Right atrium auricular region (tissue), 2 donors: Measurements from ENCODE around the gene MACROH2A1. TPM values are rescaled to one million over a fixed set of nuclear protein-coding genes. Genes with fewer than 3 reads are reported as not detected.

Experiments
- DNase-seq: peaks from one replicate; pipeline ENCODE4 v3.0.0-alpha.2; 2019; ENCODE audit warnings: low spot score
- H3K27ac ChIP-seq, 2 donors: fragments of 200-600 bp; sonication (generic); 1 replicate in 1 of 2; 2 replicates in 1 of 2; pipeline ENCODE4 v1.5.1; 2016 to 2019
- H3K27me3 ChIP-seq, 2 donors: fragments of 200-600 bp; sonication (generic); one replicate each; pipeline versions ENCODE4 v1.5.1 to v1.6.0; 2017 to 2019
- H3K36me3 ChIP-seq: fragments of 200-600 bp; sonication (generic); one replicate; pipeline ENCODE4 v1.5.1; 2016
- H3K4me1 ChIP-seq, 2 donors: fragments of 200-600 bp; sonication (generic); one replicate each; pipeline versions ENCODE4 v1.5.1 to v1.6.0; 2017 to 2019
- H3K4me3 ChIP-seq, 2 donors: fragments of 200-600 bp; sonication (generic); 1 replicate in 1 of 2; 2 replicates in 1 of 2; pipeline ENCODE4 v1.5.1; 2017 to 2019; ENCODE audit warnings: mild to moderate bottlenecking in 1 of 2, moderate library complexity in 1 of 2
- H3K9me3 ChIP-seq, 2 donors: fragments of 200-600 bp; sonication (generic); one replicate each; pipeline ENCODE4 v1.5.1; 2019
- total RNA-seq, 2 donors: library from RNA; depleted of rRNA; stranded (reverse); fragments of >200 nt; gene quantifications; one replicate each; pipeline ENCODE4 v1.1.0, GENCODE V29; 2016
- TF ChIP-seq, protein P1 (sequence below), 2 donors: fragments of 200-600 bp; sonication (generic); IDR thresholded peaks; one replicate each; pipeline ENCODE4 v1.5.1; 2019; ENCODE audit warnings: antibody characterized with exemption in 2 of 2

The MACROH2A1 gene
- total RNA-seq, 2 donors from 2014 or later, result 149 to 179 TPM

DNA sequence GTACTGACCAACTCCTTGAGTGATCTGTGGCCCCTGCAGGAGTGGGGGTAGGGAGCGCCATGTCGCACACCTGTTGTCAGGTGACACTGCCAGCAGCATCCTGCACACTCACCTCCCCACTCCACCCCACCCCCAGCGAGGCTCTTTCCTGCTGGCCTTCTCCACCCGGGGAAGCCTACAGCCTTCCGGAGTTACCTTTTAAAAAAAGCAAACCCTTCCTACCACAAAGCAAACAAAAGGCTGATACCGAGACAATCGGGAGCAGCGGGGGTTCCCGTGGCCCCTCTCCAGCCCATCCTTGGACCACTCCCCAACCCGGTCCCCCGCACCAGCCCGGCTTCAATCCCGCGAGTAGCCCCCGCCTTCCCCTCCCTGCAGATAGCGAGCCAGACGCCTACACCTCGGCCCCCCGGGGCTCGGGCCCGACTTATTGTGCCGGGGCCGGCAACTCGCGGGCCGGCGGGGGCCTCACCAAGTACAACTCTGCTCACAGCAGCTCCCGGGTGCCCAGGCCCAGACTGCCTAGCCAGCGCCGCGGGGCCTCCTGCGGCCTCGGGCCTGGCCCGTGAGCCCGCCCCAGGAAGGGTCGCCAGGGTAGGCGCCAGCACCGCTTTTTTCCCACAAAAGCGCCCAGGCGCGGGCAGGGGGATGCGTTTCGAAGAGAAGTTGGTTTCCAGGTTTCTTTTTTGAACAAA lies 724 bp downstream of the MACROH2A1 start:
- Histone ChIP-seq H3K27me3 (no peaks in the 10 kb centered on the region), H3K4me3 (peak overlapping the region; percentile 77 to 83), H3K27ac (peak overlapping the region; percentile 91 to 95), H3K36me3 (no peaks in the 10 kb centered on the region), H3K9me3 (no peaks in the 10 kb centered on the region), H3K4me1 (peaks cover 0 to 56% of the 10 kb centered on the region in 2 donors)
- TF ChIP-seq, protein P1, sequence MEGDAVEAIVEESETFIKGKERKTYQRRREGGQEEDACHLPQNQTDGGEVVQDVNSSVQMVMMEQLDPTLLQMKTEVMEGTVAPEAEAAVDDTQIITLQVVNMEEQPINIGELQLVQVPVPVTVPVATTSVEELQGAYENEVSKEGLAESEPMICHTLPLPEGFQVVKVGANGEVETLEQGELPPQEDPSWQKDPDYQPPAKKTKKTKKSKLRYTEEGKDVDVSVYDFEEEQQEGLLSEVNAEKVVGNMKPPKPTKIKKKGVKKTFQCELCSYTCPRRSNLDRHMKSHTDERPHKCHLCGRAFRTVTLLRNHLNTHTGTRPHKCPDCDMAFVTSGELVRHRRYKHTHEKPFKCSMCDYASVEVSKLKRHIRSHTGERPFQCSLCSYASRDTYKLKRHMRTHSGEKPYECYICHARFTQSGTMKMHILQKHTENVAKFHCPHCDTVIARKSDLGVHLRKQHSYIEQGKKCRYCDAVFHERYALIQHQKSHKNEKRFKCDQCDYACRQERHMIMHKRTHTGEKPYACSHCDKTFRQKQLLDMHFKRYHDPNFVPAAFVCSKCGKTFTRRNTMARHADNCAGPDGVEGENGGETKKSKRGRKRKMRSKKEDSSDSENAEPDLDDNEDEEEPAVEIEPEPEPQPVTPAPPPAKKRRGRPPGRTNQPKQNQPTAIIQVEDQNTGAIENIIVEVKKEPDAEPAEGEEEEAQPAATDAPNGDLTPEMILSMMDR (IDR thresholded peaks at IDR 0.05), result no peak
- DNase-seq, result no peak

DNA sequence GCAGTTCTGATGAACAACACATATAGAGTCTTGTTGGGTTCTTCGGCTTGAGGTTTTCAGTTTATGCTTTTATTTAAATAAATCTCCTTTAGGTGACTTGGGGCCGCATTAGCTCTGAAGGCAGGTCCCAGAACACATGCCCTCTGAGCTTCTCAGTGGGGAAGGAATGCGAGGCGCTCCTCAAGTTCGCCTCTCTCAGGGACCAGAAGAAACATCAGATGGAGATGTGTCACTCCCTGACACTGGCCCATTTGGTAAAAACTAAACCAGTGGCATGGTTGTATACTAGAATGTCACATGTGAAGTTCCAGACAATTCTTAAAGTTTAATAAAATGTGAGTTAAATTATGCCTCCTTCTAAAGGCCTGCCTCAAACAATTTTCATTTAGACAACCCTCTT lies 1.9 kb downstream of the MACROH2A1 start:
- TF ChIP-seq, protein P1 (IDR thresholded peaks at IDR 0.05), result no peak
- Histone ChIP-seq H3K9me3 (no peaks in the 10 kb centered on the region), H3K36me3 (no peaks in the 10 kb centered on the region), H3K27me3 (no peaks in the 10 kb centered on the region), H3K4me1 (peaks cover 0 to 69% of the 10 kb centered on the region in 2 donors), H3K4me3 (no peak overlapping the region), H3K27ac (peak overlapping the region; percentile 91 to 95)
- no peak for DNase-seq

DNA sequence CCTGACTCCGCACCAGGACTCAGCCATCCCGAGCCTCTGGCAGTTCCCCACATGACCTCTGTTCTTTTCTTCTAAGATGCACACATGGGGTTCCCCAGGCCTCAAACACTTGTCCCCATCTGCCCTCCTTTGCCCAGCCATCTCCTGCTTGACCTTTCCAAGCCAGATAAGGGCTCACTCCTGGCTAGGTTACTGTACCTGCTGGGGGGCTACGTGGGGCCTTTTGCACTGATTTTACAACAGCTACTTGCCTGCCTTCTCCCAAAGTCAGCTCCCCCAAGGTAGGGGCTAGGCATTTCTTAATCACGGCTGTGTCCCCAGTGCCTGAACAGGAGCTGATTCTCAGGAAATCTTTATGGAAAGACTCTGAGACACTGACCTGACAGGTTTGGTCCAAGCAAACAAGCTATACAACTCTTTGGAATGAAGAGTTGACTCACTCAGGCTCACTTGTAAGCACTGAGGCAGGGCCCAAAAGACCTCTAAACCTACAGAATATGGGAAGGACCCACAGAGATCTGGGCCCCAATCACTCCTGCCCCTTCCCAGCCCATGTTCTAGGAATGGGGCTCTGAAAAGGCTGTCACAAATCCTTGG lies 2.5 kb downstream of the MACROH2A1 start:
- no peaks in the 10 kb centered on the region for H3K36me3 ChIP-seq
- peak overlapping the region; percentile 91 to 95 for H3K27ac ChIP-seq
- TF ChIP-seq, protein P1 (IDR thresholded peaks at IDR 0.05), result no peak

DNA sequence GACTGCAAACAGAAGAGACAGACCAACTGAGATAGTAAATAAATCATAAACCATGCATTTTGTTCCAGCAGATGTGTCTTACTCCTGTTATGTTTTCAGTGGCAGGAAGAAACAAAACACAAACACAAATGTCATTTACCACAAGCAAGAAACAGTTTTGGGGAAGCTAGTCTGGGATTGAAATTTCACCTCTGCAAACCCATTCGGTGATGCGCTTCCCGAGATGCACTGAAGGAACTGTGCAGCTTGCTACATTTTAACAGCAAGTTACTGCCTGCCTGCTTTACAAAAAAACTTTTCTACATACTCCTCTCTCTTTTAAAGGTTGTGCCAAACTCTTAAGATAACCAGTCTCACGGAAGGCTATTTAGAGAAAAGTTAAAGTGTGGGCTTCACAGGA lies 3.2 kb downstream of the MACROH2A1 start:
- TF ChIP-seq, protein P1 (IDR thresholded peaks at IDR 0.05), result no peak
- H3K27ac ChIP-seq, result peak overlapping the region; percentile 91 to 95
- no peak for DNase-seq
- H3K4me3 ChIP-seq, result no peak overlapping the region
- H3K36me3 ChIP-seq, result no peaks in the 10 kb centered on the region
- H3K27me3 ChIP-seq, result no peaks in the 10 kb centered on the region
- H3K9me3 ChIP-seq, result no peaks in the 10 kb centered on the region
- H3K4me1 ChIP-seq, result peaks cover 2 to 81% of the 10 kb centered on the region in 2 donors

More for the DNA sequence above, 2.5 kb downstream of the MACROH2A1 start:
- Histone ChIP-seq H3K27me3 (no peaks in the 10 kb centered on the region), H3K4me1 (peaks cover 0 to 74% of the 10 kb centered on the region in 2 donors), H3K4me3 (no peak overlapping the region), H3K9me3 (no peaks in the 10 kb centered on the region)
- DNase-seq, result no peak

DNA sequence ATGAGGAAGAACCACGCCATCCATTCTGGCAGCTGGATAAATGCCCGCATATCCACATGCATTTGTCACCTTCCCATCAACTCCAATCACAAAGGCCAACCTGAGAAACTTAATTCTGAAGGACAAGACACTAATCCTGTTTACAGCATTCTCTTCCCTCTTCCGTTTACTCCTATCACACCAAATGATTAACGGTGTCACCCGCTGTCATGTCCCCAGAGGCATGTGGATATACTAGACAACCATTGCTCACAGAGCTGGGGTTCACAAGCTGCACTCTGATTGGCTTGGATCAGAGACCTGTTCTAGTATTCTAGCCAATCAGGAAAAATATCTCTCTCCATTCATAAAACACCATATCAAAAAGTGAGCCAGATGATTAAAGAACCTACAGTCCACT lies 3.6 kb downstream of the MACROH2A1 start:
- H3K9me3 ChIP-seq, result no peaks in the 10 kb centered on the region
- no peaks in the 10 kb centered on the region for H3K36me3 ChIP-seq
- H3K4me1 ChIP-seq, result peaks cover 4 to 85% of the 10 kb centered on the region in 2 donors
- DNase-seq, result no peak
- H3K4me3 ChIP-seq, result no peak overlapping the region
- peak overlapping the region; percentile 91 to 95 for H3K27ac ChIP-seq
- TF ChIP-seq, protein P1 (IDR thresholded peaks at IDR 0.05), result no peak
- no peaks in the 10 kb centered on the region for H3K27me3 ChIP-seq
